HCT116 (cell line): ENCODE measurements around the gene SPNS1. TPM values are rescaled to one million over a fixed set of nuclear protein-coding genes. Genes with fewer than 3 reads are reported as not detected.

Experiments
- ATAC-seq: fragments of 200-7000 bp; cut with Tn5 transposase; 2 replicates; pipeline ENCODE4 v1.9.1; 2020; ENCODE audit warnings: mild to moderate bottlenecking, moderate library complexity
- BruUV-seq: library from RNA; stranded (reverse); fragments of 400-500 nt; replicated peaks from 2 replicates; lab custom pipeline; 2021; lab: Mats Ljungman, UMichigan
- CTCF ChIA-PET: fragments of 300-600 bp; sonication (Branson Sonifier 250); formaldehyde crosslinking; loops from one replicate; lab custom pipeline; 2021; ENCODE audit warnings: antibody characterized with exemption; lab: Charles Lee
- POLR2A ChIA-PET: fragments of 300-600, 350-600 bp; sonication (Branson Sonifier 250); formaldehyde crosslinking; loops from one replicate; lab custom pipeline; 2021; ENCODE audit warnings: antibody characterized with exemption; lab: Charles Lee
- RAD21 ChIA-PET, 2 experiments: fragments of 300-600 bp; sonication (Branson Sonifier 250); formaldehyde crosslinking; loops; one replicate each; lab custom pipeline; 2023; ENCODE audit warnings: low total read pairs in 2 of 2; ENCODE audit not compliant: uncharacterized antibody in 2 of 2, unreplicated experiment in 2 of 2, low non-redundant PET in 1 of 2; lab: Charles Lee
- DNase-seq: peaks from one replicate; pipeline ENCODE4 v3.0.0-alpha.2; 2010; ENCODE audit warnings: low read depth, low spot score
- H2AFZ ChIP-seq: fragments of 200-600 bp; shearing (Covaris generic), sonication (generic); 2 replicates; pipeline ENCODE4 v1.6.1; 2017; ENCODE audit warnings: low read depth, mixed run types, mixed read lengths, antibody characterized with exemption, low read length; ENCODE audit not compliant: poor library complexity, severe bottlenecking
- H3K27ac ChIP-seq: 2 replicates; pipeline ENCODE4 v1.5.1; 2012; ENCODE audit warnings: low read depth, low read length
- H3K27me3 ChIP-seq: fragments of 200-600 bp; sonication (generic); 2 replicates; pipeline ENCODE4 v1.6.1; 2016; ENCODE audit warnings: mixed run types, low read length, mixed read lengths; ENCODE audit not compliant: insufficient read depth
- H3K36me3 ChIP-seq, 2 experiments: fragments of 200-500 bp in 1 of 2; fragments of 200-600 bp in 1 of 2; sonication (Bioruptor generic) in 1 of 2; sonication (generic) in 1 of 2; 2 replicates each; pipeline versions ENCODE4 v1.5.1 to v1.6.1; 2014 to 2016; ENCODE audit warnings: low read length in 2 of 2, inconsistent platforms in 1 of 2, mixed read lengths in 1 of 2, mixed run types in 1 of 2; ENCODE audit not compliant: insufficient read depth in 2 of 2, control insufficient read depth in 1 of 2
- H3K4me1 ChIP-seq, 2 experiments: fragments of 200-600 bp in 1 of 2; sonication (generic) in 1 of 2; 2 replicates each; pipeline versions ENCODE4 v1.5.1 to v1.6.1; 2012 to 2017; ENCODE audit warnings: low read length in 2 of 2, inconsistent platforms in 1 of 2, mild to moderate bottlenecking in 1 of 2, mixed read lengths in 1 of 2, mixed run types in 1 of 2, moderate library complexity in 1 of 2; ENCODE audit not compliant: insufficient read depth in 2 of 2, control insufficient read depth in 1 of 2
- H3K4me2 ChIP-seq: fragments of 200-600 bp; sonication (generic); 2 replicates; pipeline ENCODE4 v1.6.1; 2017; ENCODE audit warnings: mixed run types, low read length, mixed read lengths
- H3K4me3 ChIP-seq, 2 experiments: fragments of 200-600 bp in 1 of 2; sonication (generic) in 1 of 2; replicated peaks in 1 of 2; 2 replicates each; pipeline ENCODE4 v1.5.1; 2011 to 2016; ENCODE audit warnings: low read length in 2 of 2, control low read depth in 1 of 2, low read depth in 1 of 2, mild to moderate bottlenecking in 1 of 2, mixed read lengths in 1 of 2, mixed run types in 1 of 2
- H3K79me2 ChIP-seq: fragments of 200-600 bp; sonication (generic); 2 replicates; pipeline ENCODE4 v1.6.1; 2017; ENCODE audit warnings: mild to moderate bottlenecking, mixed run types, low read length, moderate library complexity, mixed read lengths; ENCODE audit not compliant: insufficient read depth
- H3K9ac ChIP-seq: fragments of 200-600 bp; sonication (generic); 2 replicates; pipeline ENCODE4 v1.6.1; 2016; ENCODE audit warnings: low read length, mixed read lengths
- H3K9me2 ChIP-seq: fragments of 200-600 bp; sonication (generic), shearing (Covaris generic); 2 replicates; pipeline ENCODE4 v1.6.1; 2017; ENCODE audit warnings: mixed run types, mild to moderate bottlenecking, moderate library complexity; ENCODE audit not compliant: insufficient read depth
- H3K9me3 ChIP-seq, 2 experiments: fragments of 200-500 bp in 1 of 2; fragments of 200-600 bp in 1 of 2; sonication (Bioruptor generic) in 1 of 2; sonication (generic) in 1 of 2; 2 replicates each; pipeline ENCODE4 v1.6.1; 2014 to 2017; ENCODE audit warnings: low read length in 2 of 2, mixed read lengths in 2 of 2, inconsistent platforms in 1 of 2, low read depth in 1 of 2, mild to moderate bottlenecking in 1 of 2, mixed run types in 1 of 2, moderate library complexity in 1 of 2; ENCODE audit not compliant: control insufficient read depth in 1 of 2, insufficient read depth in 1 of 2
- H4K20me1 ChIP-seq: fragments of 200-600 bp; sonication (generic), shearing (Covaris generic); 2 replicates; pipeline ENCODE4 v1.6.1; 2017; ENCODE audit warnings: mixed run types, mild to moderate bottlenecking, moderate library complexity; ENCODE audit not compliant: insufficient read depth
- CBX3 ChIP-seq: IDR thresholded peaks from 2 replicates; pipeline ENCODE4 v1.6.1; 2012; ENCODE audit warnings: low read depth
- CTCF ChIP-seq, 3 experiments: fragments of 200-600 bp in 1 of 3; sonication (generic) in 1 of 3; IDR thresholded peaks in 2 of 3; conservative IDR thresholded peaks in 1 of 3; 2 replicates each; pipeline ENCODE4 v1.5.1; 2012 to 2017; ENCODE audit warnings: low read depth in 2 of 3, low read length in 2 of 3, antibody characterized with exemption in 1 of 3, borderline replicate concordance in 1 of 3, control low read depth in 1 of 3, mild to moderate bottlenecking in 1 of 3, mixed read lengths in 1 of 3, mixed run types in 1 of 3, moderate library complexity in 1 of 3; ENCODE audit not compliant: insufficient read depth in 1 of 3
- ELF1 ChIP-seq: IDR thresholded peaks from 2 replicates; pipeline ENCODE4 v1.6.1; 2012; ENCODE audit warnings: low read depth, borderline replicate concordance
- EZH2 ChIP-seq: fragments of 200-600 bp; sonication (generic); IDR thresholded peaks from 2 replicates; pipeline ENCODE4 v1.6.1; 2017; ENCODE audit warnings: antibody characterized with exemption, mixed run types
- EZH2phosphoT487 ChIP-seq: fragments of 200-600 bp; IDR thresholded peaks from 2 replicates; pipeline ENCODE4 v1.6.1; 2018; ENCODE audit warnings: antibody characterized with exemption, borderline replicate concordance
- JUND ChIP-seq: IDR thresholded peaks from 2 replicates; pipeline ENCODE4 v1.6.1; 2012
- MAX ChIP-seq: IDR thresholded peaks from 2 replicates; pipeline ENCODE4 v1.6.1; 2012
- POLR2A ChIP-seq: IDR thresholded peaks from 2 replicates; pipeline ENCODE4 v1.7.0; 2011; ENCODE audit warnings: borderline replicate concordance; ENCODE audit not compliant: insufficient read depth, insufficient read length; ENCODE audit errors: extremely low read depth
- POLR2AphosphoS5 ChIP-seq: IDR thresholded peaks from 2 replicates; pipeline ENCODE4 v1.6.1; 2011; ENCODE audit warnings: mild to moderate bottlenecking, low read depth, low read length, moderate library complexity
- SIN3A ChIP-seq: IDR thresholded peaks from 2 replicates; pipeline ENCODE4 v1.6.1; 2012; ENCODE audit warnings: low read depth
- SRF ChIP-seq: IDR thresholded peaks from 2 replicates; pipeline ENCODE4 v1.6.1; 2012; ENCODE audit warnings: low read depth
- TCF7L2 ChIP-seq: IDR thresholded peaks from 2 replicates; pipeline ENCODE4 v1.7.0; 2011; ENCODE audit warnings: borderline replicate concordance, inconsistent platforms; ENCODE audit not compliant: insufficient read depth, insufficient read length; ENCODE audit errors: extremely low read depth
- YY1 ChIP-seq: IDR thresholded peaks from 2 replicates; pipeline ENCODE4 v1.6.1; 2011; ENCODE audit warnings: low read length, low read depth, moderate library complexity, mild to moderate bottlenecking; ENCODE audit not compliant: insufficient replicate concordance; ENCODE audit errors: extremely low read depth
- ZBTB33 ChIP-seq: IDR thresholded peaks from 2 replicates; pipeline ENCODE4 v1.6.1; 2011; ENCODE audit warnings: mild to moderate bottlenecking, low read length, moderate library complexity; ENCODE audit not compliant: insufficient replicate concordance; ENCODE audit errors: extremely low read depth
- ZFX ChIP-seq: fragments of 450-650 bp; IDR thresholded peaks from 2 replicates; pipeline ENCODE4 v1.6.1; 2017
- intact Hi-C: fragments of 100-400 bp; cut with micrococcal nuclease; formaldehyde crosslinking; loops from 2 replicates; pipeline ENCODE4 v1.10.0; 2022
- total RNA-seq: library from RNA; stranded (reverse); gene quantifications from one replicate; pipeline ENCODE4 v1.2.1, GENCODE V29; 2021; ENCODE audit not compliant: unreplicated experiment

The SPNS1 gene
- total RNA-seq, 1 experiment from 2014 or later = 32.3 TPM

- Histone ChIP-seq H2AFZ (no peak overlapping the region), H3K27ac (no peak overlapping the region), H3K4me1 (no peaks in the 10 kb centered on the region), H3K27me3 (no peaks in the 10 kb centered on the region), H3K79me2 (no peaks in the 10 kb centered on the region), H3K4me3 (no peak overlapping the region), H3K4me2 (no peak overlapping the region), H3K9ac (no peak overlapping the region), H3K9me3 (no peaks in the 10 kb centered on the region), H3K9me2 (no peaks in the 10 kb centered on the region), H4K20me1 (no peaks in the 10 kb centered on the region), H3K36me3 (no peaks in the 10 kb centered on the region)
- ChIA-PET POLR2A (no interaction called here), CTCF (interaction anchor here (0.9 kb wide), 1 partner anchor 12 kb away, joined by 3 read pairs; no protein-coding TSS in a partner anchor), RAD21 (no interaction called here)
- intact Hi-C loops = no loop called here
- no TSS peak for BruUV-seq
- TF ChIP-seq ELF1 = no peak
- no peak for TF ChIP-seq ZBTB33
- no peak for TF ChIP-seq POLR2AphosphoS5
- no peak for TF ChIP-seq JUND
- TF ChIP-seq EZH2phosphoT487 = no peak
- TF ChIP-seq CTCF (IDR thresholded peaks at IDR 0.05 in 2 of 3, conservative IDR thresholded peaks at IDR 0.05 in 1 of 3; ENCODE audit: borderline replicate concordance in 1 of 3, insufficient read depth in 1 of 3, low read depth in 2 of 3, low read length in 2 of 3) = no peak
- no peak for TF ChIP-seq POLR2A
- no peak for TF ChIP-seq CBX3
- no peak for TF ChIP-seq EZH2
- TF ChIP-seq YY1 = no peak
- TF ChIP-seq SIN3A = no peak
- no peak for TF ChIP-seq TCF7L2
- TF ChIP-seq ZFX = no peak
- TF ChIP-seq MAX = no peak
- TF ChIP-seq SRF = no peak
- no peak for ATAC-seq
- no peak for DNase-seq
Observed at GRCh38 chr16:28989363-28989762, 14.8 kb downstream of the SPNS1 start.
